WERI-Rb-1 (cell line): ENCODE results near the gene TTC33.

Experiments
- DNase-seq: peaks from one replicate; pipeline ENCODE4 v3.0.0-alpha.2; 2020
- H3K27ac ChIP-seq: fragments of 250-450 bp; sonication (Bioruptor Pico); 2 replicates; pipeline ENCODE4 v1.5.1; 2020; ENCODE audit warnings: mild to moderate bottlenecking, moderate library complexity
- H3K27me3 ChIP-seq: fragments of 250-450 bp; sonication (Bioruptor Pico); 2 replicates; pipeline ENCODE4 v1.5.1; 2021; ENCODE audit warnings: mild to moderate bottlenecking, low read depth, moderate library complexity; ENCODE audit not compliant: insufficient read depth, severe bottlenecking
- H3K36me3 ChIP-seq: fragments of 250-450 bp; sonication (Bioruptor Pico); 2 replicates; pipeline ENCODE4 v1.5.1; 2020; ENCODE audit warnings: mild to moderate bottlenecking, moderate library complexity
- H3K4me3 ChIP-seq: 2 replicates; pipeline ENCODE4 v1.5.1; 2011; ENCODE audit warnings: low read depth, mild to moderate bottlenecking, control low read depth, low read length
- H3K9me3 ChIP-seq: fragments of 250-450 bp; sonication (Bioruptor Pico); 2 replicates; pipeline ENCODE4 v1.5.1; 2021; ENCODE audit warnings: mild to moderate bottlenecking, moderate library complexity; ENCODE audit not compliant: severe bottlenecking
- CTCF ChIP-seq: IDR thresholded peaks from 2 replicates; pipeline ENCODE4 v1.5.1; 2011; ENCODE audit warnings: low read depth, mild to moderate bottlenecking, control low read depth, inconsistent platforms, low read length

TTC33 gene

DNA sequence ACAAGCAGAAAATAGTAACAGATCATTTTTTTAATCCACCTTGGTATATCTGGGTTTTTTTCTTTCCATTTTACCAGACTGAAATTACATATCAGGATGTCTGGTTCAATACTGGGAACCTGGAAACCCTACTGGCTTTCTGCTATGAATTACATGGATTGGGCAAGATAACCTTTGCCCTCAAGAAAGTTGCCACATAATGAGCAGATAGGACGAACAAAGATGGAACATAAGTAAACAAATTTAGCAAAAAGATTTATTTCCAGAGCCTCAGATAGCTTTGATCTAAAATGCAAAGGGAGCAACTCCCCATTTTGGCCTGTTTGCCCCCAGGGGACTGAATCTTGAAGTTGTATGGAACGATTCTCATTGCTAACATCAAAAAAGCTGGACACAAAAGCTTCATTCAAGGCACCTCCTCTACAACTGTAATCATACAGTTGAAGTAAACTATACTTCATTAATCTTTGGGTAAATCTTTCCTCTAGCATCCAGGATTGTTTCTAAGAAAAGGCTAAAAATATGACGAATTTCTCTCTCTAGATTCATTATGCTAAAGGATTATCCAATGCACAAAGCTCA, 207.7 kb downstream of the TTC33 start:
- no peaks in the 10 kb centered on the region for H3K36me3 ChIP-seq
- no peak overlapping the region for H3K27ac ChIP-seq
- DNase-seq, result no peak
- H3K27me3 ChIP-seq, result no peaks in the 10 kb centered on the region
- no peak overlapping the region for H3K4me3 ChIP-seq
- TF ChIP-seq CTCF, result no peak
- no peaks in the 10 kb centered on the region for H3K9me3 ChIP-seq

GRCh38 chr5:40547557-40547956, 208.2 kb downstream of the TTC33 start:
- Histone ChIP-seq H3K4me3 (no peak overlapping the region), H3K9me3 (no peaks in the 10 kb centered on the region), H3K27ac (no peak overlapping the region), H3K27me3 (no peaks in the 10 kb centered on the region), H3K36me3 (no peaks in the 10 kb centered on the region)
- no peak for TF ChIP-seq CTCF
- no peak for DNase-seq

DNA sequence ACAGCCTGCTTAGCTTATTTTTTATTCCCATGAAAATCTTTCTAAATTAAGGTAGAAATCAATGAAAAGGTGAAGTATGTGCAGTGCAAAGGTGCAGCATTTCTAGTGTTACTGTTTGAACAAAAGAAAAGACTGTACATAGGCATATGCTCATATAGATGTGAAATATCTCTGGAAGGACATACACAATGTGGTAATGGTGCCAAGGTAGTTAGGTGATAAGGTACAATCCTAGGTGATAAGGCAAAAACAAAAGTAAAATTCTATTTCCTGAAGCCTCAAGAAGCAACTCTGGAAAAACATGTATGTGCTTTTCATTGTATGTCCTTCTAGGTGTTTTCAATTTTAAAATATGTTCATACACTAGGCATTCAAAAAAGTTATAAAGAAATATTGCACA, 215.5 kb downstream of the TTC33 start:
- no peak for TF ChIP-seq CTCF
- DNase-seq, result no peak
- Histone ChIP-seq H3K4me3 (no peak overlapping the region), H3K27ac (no peak overlapping the region), H3K27me3 (no peaks in the 10 kb centered on the region), H3K9me3 (no peaks in the 10 kb centered on the region), H3K36me3 (no peaks in the 10 kb centered on the region)

DNA sequence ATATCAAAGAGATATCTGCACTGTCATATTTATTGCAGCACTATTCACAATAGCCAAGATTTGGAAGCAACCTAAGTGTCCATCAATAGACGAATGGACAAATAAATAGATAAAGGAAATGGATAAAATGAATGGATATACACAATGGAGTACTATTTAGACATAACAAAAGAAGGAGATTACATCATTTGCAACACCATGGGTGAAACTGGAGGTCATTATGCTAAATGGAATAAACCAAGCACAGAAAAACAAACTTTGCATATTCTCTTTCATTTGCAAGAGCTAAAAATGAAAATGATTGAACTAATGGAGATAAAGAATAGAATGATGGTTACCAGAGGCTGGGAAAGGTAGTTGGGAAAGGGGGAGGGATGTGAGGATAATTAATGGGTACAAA, 231.1 kb downstream of the TTC33 start:
- DNase-seq, result no peak
- TF ChIP-seq CTCF, result no peak
- Histone ChIP-seq H3K36me3 (no peaks in the 10 kb centered on the region), H3K4me3 (no peak overlapping the region), H3K9me3 (no peaks in the 10 kb centered on the region), H3K27me3 (no peaks in the 10 kb centered on the region), H3K27ac (no peak overlapping the region)

DNA sequence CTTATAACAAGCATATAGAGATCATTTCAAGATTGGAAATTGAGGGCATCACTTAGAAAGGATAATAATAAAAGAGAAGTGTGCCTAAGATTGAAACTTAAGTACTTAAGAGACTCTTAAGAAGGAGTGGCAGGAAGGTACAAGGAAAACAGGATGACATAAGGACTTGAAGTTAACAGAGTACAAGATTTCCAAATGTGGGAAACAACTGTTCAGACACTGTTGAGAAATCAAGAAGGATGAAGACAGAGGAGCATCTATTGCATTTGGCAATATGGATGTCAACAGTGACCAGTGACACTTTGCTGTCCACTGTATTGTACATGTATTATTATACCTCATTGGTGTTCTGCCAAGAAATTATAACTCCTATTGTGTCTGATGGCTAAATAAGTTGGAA, 233.8 kb downstream of the TTC33 start:
- DNase-seq, result no peak
- TF ChIP-seq CTCF, result no peak
- no peaks in the 10 kb centered on the region for H3K9me3 ChIP-seq

DNA sequence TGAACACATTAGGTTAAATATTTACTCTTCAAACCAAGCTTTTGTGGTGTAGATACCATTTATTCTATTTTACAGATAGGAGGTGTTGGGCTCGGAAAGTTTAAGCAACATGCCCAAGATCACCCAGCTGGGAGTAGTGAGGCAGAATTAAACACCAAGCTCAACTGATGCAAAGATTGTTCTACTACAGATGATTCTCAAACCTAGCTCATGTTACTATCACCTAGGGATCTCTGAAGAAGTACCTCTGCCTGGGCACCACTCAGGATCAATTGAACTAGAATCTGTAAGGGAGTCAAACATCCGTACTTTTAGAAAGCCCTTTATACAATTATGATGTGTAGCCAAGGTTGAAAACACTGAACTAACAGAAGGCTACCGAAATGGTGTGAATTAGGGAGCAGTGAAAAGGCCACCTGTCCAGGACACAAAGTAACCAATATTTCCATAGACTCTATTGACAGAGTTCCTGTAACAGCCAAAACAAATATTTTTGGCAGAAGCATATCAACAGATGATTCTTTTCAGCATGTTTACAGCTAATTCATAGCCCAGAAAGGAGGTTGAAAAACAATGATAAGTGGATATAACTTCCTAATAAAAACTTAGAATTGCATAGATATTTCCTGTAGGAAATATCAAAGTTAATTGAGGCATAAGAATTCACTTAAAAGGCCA, 234.5 kb downstream of the TTC33 start:
- no peak for DNase-seq
- TF ChIP-seq CTCF, result no peak
- Histone ChIP-seq H3K27ac (no peak overlapping the region), H3K9me3 (no peaks in the 10 kb centered on the region), H3K27me3 (no peaks in the 10 kb centered on the region), H3K4me3 (no peak overlapping the region), H3K36me3 (no peaks in the 10 kb centered on the region)

More for the DNA sequence above, 233.8 kb downstream of the TTC33 start:
- Histone ChIP-seq H3K27me3 (no peaks in the 10 kb centered on the region), H3K4me3 (no peak overlapping the region), H3K27ac (no peak overlapping the region), H3K36me3 (no peaks in the 10 kb centered on the region)
